Liver (tissue), 9 donors: ENCODE measurements around the gene VWA3B. TPM values are rescaled to one million over a fixed set of nuclear protein-coding genes. Genes with fewer than 3 reads are reported as not detected.
"Not testable (repeated sequence)": the region's sequence is repeated elsewhere in the genome, so short reads cannot be mapped to it uniquely, and the experiment has no call there.

Source experiments
- DNase-seq: peaks from one replicate; pipeline ENCODE4 v3.0.0-alpha.2; 2017; ENCODE audit warnings: low spot score
- H3K27ac ChIP-seq, 2 donors: one replicate each; pipeline ENCODE4 v1.7.0; 2013; ENCODE audit warnings: inconsistent platforms in 2 of 2, low read length in 2 of 2, control low read depth in 1 of 2, low read depth in 1 of 2, mild to moderate bottlenecking in 1 of 2
- H3K27me3 ChIP-seq, 4 donors: one replicate each; pipeline versions ENCODE4 v1.6.1 to v1.7.0; 2013; ENCODE audit warnings: low read length in 3 of 4, inconsistent platforms in 1 of 4, mild to moderate bottlenecking in 1 of 4, moderate library complexity in 1 of 4; ENCODE audit not compliant: control insufficient read depth in 4 of 4, insufficient read depth in 4 of 4
- H3K36me3 ChIP-seq, 4 donors: one replicate each; pipeline versions ENCODE4 v1.6.1 to v1.7.0; 2013; ENCODE audit warnings: low read length in 3 of 4, mild to moderate bottlenecking in 3 of 4, low read depth in 1 of 4, moderate library complexity in 1 of 4; ENCODE audit not compliant: control insufficient read depth in 4 of 4, insufficient read depth in 3 of 4
- H3K4me1 ChIP-seq, 4 donors: one replicate each; pipeline versions ENCODE4 v1.6.1 to v1.7.0; 2013; ENCODE audit warnings: low read length in 3 of 4, mild to moderate bottlenecking in 3 of 4, moderate library complexity in 1 of 4; ENCODE audit not compliant: control insufficient read depth in 4 of 4, insufficient read depth in 4 of 4
- H3K4me3 ChIP-seq, 3 donors: one replicate each; pipeline versions ENCODE4 v1.6.1 to v1.7.0; 2013; ENCODE audit warnings: low read length in 3 of 3, control low read depth in 1 of 3, low read depth in 1 of 3, mild to moderate bottlenecking in 1 of 3
- H3K9ac ChIP-seq, 2 donors: one replicate each; pipeline ENCODE4 v1.7.0; 2013; ENCODE audit warnings: low read length in 2 of 2, mild to moderate bottlenecking in 2 of 2, moderate library complexity in 2 of 2, control low read depth in 1 of 2, low read depth in 1 of 2
- H3K9me3 ChIP-seq, 4 donors: one replicate each; pipeline versions ENCODE4 v1.6.1 to v1.7.0; 2013; ENCODE audit warnings: low read length in 3 of 4; ENCODE audit not compliant: control insufficient read depth in 4 of 4
- EGR1 ChIP-seq, 2 donors: IDR thresholded peaks; 2 replicates each; pipeline ENCODE4 v1.6.1; 2016 to 2018; ENCODE audit warnings: antibody characterized with exemption in 2 of 2, low read depth in 2 of 2
- FOXA1 ChIP-seq: IDR thresholded peaks from 2 replicates; pipeline ENCODE4 v1.6.1; 2016; ENCODE audit warnings: antibody characterized with exemption
- FOXA2 ChIP-seq: IDR thresholded peaks from 2 replicates; pipeline ENCODE4 v1.6.1; 2016; ENCODE audit warnings: antibody characterized with exemption
- GABPA ChIP-seq, 2 donors: IDR thresholded peaks in 1 of 2; conservative IDR thresholded peaks in 1 of 2; 2 replicates each; pipeline ENCODE4 v1.6.1; 2016; ENCODE audit warnings: antibody characterized with exemption in 2 of 2, mild to moderate bottlenecking in 1 of 2, moderate library complexity in 1 of 2
- HNF4A ChIP-seq, 2 donors: conservative IDR thresholded peaks; 2 replicates each; pipeline ENCODE4 v1.6.1; 2016; ENCODE audit warnings: antibody characterized with exemption in 2 of 2, mild to moderate bottlenecking in 2 of 2
- HNF4G ChIP-seq: IDR thresholded peaks from 2 replicates; pipeline ENCODE4 v1.6.1; 2016; ENCODE audit warnings: antibody characterized with exemption
- JUND ChIP-seq, 2 donors: IDR thresholded peaks; 2 replicates each; pipeline ENCODE4 v1.6.1; 2016; ENCODE audit warnings: antibody characterized with exemption in 2 of 2
- NR2F2 ChIP-seq: IDR thresholded peaks from 2 replicates; pipeline ENCODE4 v1.6.1; 2016; ENCODE audit warnings: antibody characterized with exemption
- RAD21 ChIP-seq, 2 donors: IDR thresholded peaks; 2 replicates each; pipeline ENCODE4 v1.6.1; 2016; ENCODE audit warnings: antibody characterized with exemption in 2 of 2, mild to moderate bottlenecking in 2 of 2
- RXRA ChIP-seq, 2 donors: IDR thresholded peaks; 2 replicates each; pipeline ENCODE4 v1.6.1; 2017 to 2018; ENCODE audit warnings: antibody characterized with exemption in 2 of 2, mild to moderate bottlenecking in 1 of 2
- TAF1 ChIP-seq: conservative IDR thresholded peaks from 2 replicates; pipeline ENCODE4 v1.6.1; 2016; ENCODE audit warnings: antibody characterized with exemption, mild to moderate bottlenecking
- YY1 ChIP-seq: IDR thresholded peaks from 2 replicates; pipeline ENCODE4 v1.6.1; 2016; ENCODE audit warnings: antibody characterized with exemption, mild to moderate bottlenecking
- WGBS: extraction: QIAGEN DNeasy Blood & Tissue Kit; methylation state at CpG from one replicate; pipeline ENCODE4 v1.1.7; 2013; 5-methylcytosine and 5-hydroxymethylcytosine counted together
- polyA plus RNA-seq, 2 donors: library from polyadenylated mRNA; stranded (reverse) in 1 of 2; unstranded in 1 of 2; fragments of 200-250 nt in 1 of 2; fragments of >200 nt in 1 of 2; fragmentation: Nextera tagmentation in 1 of 2; extraction: Ambion mirVana in 1 of 2; gene quantifications; one replicate each; pipeline versions ENCODE4 v1.2.1 to v1.2.3, GENCODE V29; 2013 to 2015
- total RNA-seq, 2 donors: library from RNA; depleted of rRNA; stranded (reverse); fragments of >200 nt; gene quantifications; one replicate each; pipeline ENCODE4 v1.2.3, GENCODE V29; 2014
- TF ChIP-seq, protein P1 (sequence below): IDR thresholded peaks from 2 replicates; pipeline ENCODE4 v1.6.1; 2016; ENCODE audit warnings: antibody characterized with exemption
- TF ChIP-seq, protein P2 (sequence below): IDR thresholded peaks from 2 replicates; pipeline ENCODE4 v1.6.1; 2016; ENCODE audit warnings: antibody characterized with exemption
- TF ChIP-seq, protein P3 (sequence below): IDR thresholded peaks from 2 replicates; pipeline ENCODE4 v1.6.1; 2016; ENCODE audit warnings: antibody characterized with exemption, mild to moderate bottlenecking
- TF ChIP-seq, protein P4 (sequence below): IDR thresholded peaks from 2 replicates; pipeline ENCODE4 v1.6.1; 2016; ENCODE audit warnings: antibody characterized with exemption
- donor health status: healthy.
- donor health status: healthy.
- donor health status: healthy.
- donor health status: healthy.
- donor health status: healthy.

The VWA3B gene
- total and polyA plus RNA-seq, 4 donors, result 0.08 TPM; not detected in 3

DNA sequence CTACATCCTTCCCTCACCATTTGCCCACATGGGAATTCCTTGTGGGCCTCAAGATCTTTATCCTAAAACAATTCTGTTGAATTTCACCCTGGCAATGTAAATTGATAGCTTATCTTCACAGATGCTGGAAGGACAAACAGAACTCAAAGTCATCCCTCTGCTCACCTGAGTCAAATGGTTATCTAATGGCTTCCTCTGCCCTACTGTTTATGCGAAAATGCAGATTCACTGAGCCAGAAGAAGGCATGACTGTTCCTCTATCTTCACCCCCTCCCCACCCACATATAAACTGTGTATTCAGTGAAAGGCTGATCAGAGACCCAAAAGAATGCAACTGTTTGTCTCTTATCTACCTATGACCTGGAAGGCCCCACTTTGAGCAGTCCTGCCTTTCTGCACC lies 43.9 kb upstream of the VWA3B start:
- WGBS, result 83% methylated on average over 1 of the region's 1 CpG
- peaks cover 0 to 6% (median 1%) of the 10 kb centered on the region in 4 donors for H3K9me3 ChIP-seq
- no peak for DNase-seq
- H3K36me3 ChIP-seq, result no peaks in the 10 kb centered on the region
- no peaks in the 10 kb centered on the region for H3K27me3 ChIP-seq
- H3K9ac ChIP-seq, result no peak overlapping the region
- no peaks in the 10 kb centered on the region for H3K4me1 ChIP-seq
- no peak overlapping the region for H3K4me3 ChIP-seq
- no peak for TF ChIP-seq EGR1 (IDR thresholded peaks at IDR 0.05; ENCODE audit: low read depth in 2 of 2)
- TF ChIP-seq, protein P1, sequence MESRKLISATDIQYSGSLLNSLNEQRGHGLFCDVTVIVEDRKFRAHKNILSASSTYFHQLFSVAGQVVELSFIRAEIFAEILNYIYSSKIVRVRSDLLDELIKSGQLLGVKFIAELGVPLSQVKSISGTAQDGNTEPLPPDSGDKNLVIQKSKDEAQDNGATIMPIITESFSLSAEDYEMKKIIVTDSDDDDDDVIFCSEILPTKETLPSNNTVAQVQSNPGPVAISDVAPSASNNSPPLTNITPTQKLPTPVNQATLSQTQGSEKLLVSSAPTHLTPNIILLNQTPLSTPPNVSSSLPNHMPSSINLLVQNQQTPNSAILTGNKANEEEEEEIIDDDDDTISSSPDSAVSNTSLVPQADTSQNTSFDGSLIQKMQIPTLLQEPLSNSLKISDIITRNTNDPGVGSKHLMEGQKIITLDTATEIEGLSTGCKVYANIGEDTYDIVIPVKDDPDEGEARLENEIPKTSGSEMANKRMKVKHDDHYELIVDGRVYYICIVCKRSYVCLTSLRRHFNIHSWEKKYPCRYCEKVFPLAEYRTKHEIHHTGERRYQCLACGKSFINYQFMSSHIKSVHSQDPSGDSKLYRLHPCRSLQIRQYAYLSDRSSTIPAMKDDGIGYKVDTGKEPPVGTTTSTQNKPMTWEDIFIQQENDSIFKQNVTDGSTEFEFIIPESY, result no peak
- no peak for TF ChIP-seq HNF4A (conservative IDR thresholded peaks at IDR 0.05)
- no peak for TF ChIP-seq HNF4G
- TF ChIP-seq RAD21 (IDR thresholded peaks at IDR 0.05), result no peak
- TF ChIP-seq, protein P2, sequence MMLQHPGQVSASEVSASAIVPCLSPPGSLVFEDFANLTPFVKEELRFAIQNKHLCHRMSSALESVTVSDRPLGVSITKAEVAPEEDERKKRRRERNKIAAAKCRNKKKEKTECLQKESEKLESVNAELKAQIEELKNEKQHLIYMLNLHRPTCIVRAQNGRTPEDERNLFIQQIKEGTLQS, result no peak
- TF ChIP-seq JUND (IDR thresholded peaks at IDR 0.05), result no peak
- TF ChIP-seq FOXA2, result no peak
- TF ChIP-seq, protein P3, sequence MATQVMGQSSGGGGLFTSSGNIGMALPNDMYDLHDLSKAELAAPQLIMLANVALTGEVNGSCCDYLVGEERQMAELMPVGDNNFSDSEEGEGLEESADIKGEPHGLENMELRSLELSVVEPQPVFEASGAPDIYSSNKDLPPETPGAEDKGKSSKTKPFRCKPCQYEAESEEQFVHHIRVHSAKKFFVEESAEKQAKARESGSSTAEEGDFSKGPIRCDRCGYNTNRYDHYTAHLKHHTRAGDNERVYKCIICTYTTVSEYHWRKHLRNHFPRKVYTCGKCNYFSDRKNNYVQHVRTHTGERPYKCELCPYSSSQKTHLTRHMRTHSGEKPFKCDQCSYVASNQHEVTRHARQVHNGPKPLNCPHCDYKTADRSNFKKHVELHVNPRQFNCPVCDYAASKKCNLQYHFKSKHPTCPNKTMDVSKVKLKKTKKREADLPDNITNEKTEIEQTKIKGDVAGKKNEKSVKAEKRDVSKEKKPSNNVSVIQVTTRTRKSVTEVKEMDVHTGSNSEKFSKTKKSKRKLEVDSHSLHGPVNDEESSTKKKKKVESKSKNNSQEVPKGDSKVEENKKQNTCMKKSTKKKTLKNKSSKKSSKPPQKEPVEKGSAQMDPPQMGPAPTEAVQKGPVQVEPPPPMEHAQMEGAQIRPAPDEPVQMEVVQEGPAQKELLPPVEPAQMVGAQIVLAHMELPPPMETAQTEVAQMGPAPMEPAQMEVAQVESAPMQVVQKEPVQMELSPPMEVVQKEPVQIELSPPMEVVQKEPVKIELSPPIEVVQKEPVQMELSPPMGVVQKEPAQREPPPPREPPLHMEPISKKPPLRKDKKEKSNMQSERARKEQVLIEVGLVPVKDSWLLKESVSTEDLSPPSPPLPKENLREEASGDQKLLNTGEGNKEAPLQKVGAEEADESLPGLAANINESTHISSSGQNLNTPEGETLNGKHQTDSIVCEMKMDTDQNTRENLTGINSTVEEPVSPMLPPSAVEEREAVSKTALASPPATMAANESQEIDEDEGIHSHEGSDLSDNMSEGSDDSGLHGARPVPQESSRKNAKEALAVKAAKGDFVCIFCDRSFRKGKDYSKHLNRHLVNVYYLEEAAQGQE, result no peak
- no peak for TF ChIP-seq RXRA (IDR thresholded peaks at IDR 0.05)
- TF ChIP-seq, protein P4, sequence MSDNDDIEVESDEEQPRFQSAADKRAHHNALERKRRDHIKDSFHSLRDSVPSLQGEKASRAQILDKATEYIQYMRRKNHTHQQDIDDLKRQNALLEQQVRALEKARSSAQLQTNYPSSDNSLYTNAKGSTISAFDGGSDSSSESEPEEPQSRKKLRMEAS, result no peak
- H3K27ac ChIP-seq, result no peak overlapping the region

DNA sequence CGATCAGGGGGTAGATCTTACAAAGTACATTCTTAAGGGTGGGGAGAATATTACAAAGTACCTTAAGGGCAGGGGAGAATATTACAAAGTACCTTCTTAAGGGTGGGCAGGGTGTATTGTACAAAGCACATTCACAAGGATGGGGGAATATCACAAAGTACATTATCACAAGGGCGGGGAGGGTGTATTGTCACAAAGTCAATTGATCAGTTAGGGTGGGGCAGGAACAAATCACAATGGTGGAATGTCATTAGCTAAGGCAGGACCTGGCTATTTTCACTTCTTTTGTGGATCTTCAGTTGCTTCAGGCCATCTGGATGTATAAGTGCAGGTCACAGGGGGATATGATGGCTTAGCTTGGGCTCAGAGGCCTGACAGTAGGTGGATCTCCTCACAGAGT lies 42.2 kb upstream of the VWA3B start:
- H3K9ac ChIP-seq, H3K4me1 ChIP-seq, H3K9me3 ChIP-seq, H3K36me3 ChIP-seq, H3K27ac ChIP-seq, H3K27me3 ChIP-seq, DNase-seq, H3K4me3 ChIP-seq: not testable (repeated sequence)
- 93% methylated on average over 2 of the region's 2 CpGs for WGBS

DNA sequence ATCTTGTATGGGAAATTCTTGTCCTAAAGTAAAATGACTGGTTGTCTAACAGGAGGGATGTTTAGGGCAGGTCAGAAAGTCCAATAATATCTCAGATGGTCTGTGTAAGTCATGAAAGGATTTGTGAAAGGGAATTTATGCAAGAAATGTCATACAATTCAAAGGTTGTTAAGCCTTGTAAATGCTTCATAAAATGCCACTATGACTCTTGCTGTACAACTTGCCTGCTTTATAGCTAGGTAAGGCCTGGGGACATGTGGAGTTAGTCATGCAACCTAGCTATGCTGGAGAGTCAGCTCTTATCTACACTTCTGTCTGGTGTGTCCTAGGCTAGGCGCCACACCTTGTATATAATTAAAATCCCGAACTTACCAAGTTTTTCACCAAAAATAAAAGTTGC lies 36.9 kb upstream of the VWA3B start:
- Histone ChIP-seq H3K9me3 (peaks cover 0 to 5% (median under 1%) of the 10 kb centered on the region in 4 donors), H3K4me3 (no peak overlapping the region), H3K36me3 (no peaks in the 10 kb centered on the region), H3K27ac (no peak overlapping the region), H3K9ac (no peak overlapping the region), H3K27me3 (no peaks in the 10 kb centered on the region), H3K4me1 (no peaks in the 10 kb centered on the region)
- 83% methylated on average over 2 of the region's 2 CpGs for WGBS
- no peak for DNase-seq
- TF ChIP-seq EGR1 (IDR thresholded peaks at IDR 0.05; ENCODE audit: low read depth in 2 of 2) (no peak), FOXA1 (no peak), RAD21 (IDR thresholded peaks at IDR 0.05) (no peak), GABPA (IDR thresholded peaks at IDR 0.05 in 1 of 2, conservative IDR thresholded peaks at IDR 0.05 in 1 of 2) (no peak), TAF1 (no peak), YY1 (no peak), FOXA2 (no peak), JUND (IDR thresholded peaks at IDR 0.05) (no peak), HNF4A (conservative IDR thresholded peaks at IDR 0.05) (no peak), NR2F2 (no peak), RXRA (IDR thresholded peaks at IDR 0.05) (no peak)
- TF ChIP-seq, protein P3, result no peak
- TF ChIP-seq, protein P2, result no peak
- TF ChIP-seq, protein P4, result no peak
